Liver (tissue), 9 donors: Measurements from ENCODE around the gene CCDC8. TPM values are rescaled to one million over a fixed set of nuclear protein-coding genes. Genes with fewer than 3 reads are reported as not detected.
A peak's percentile ranks its signal among the peaks of the same experiment; 100 is the strongest.

Source experiments
- DNase-seq: peaks from one replicate; pipeline ENCODE4 v3.0.0-alpha.2; 2017; ENCODE audit warnings: low spot score
- H3K27ac ChIP-seq, 2 donors: one replicate each; pipeline ENCODE4 v1.7.0; 2013; ENCODE audit warnings: inconsistent platforms in 2 of 2, low read length in 2 of 2, control low read depth in 1 of 2, low read depth in 1 of 2, mild to moderate bottlenecking in 1 of 2
- H3K27me3 ChIP-seq, 4 donors: one replicate each; pipeline versions ENCODE4 v1.6.1 to v1.7.0; 2013; ENCODE audit warnings: low read length in 3 of 4, inconsistent platforms in 1 of 4, mild to moderate bottlenecking in 1 of 4, moderate library complexity in 1 of 4; ENCODE audit not compliant: control insufficient read depth in 4 of 4, insufficient read depth in 4 of 4
- H3K36me3 ChIP-seq, 4 donors: one replicate each; pipeline versions ENCODE4 v1.6.1 to v1.7.0; 2013; ENCODE audit warnings: low read length in 3 of 4, mild to moderate bottlenecking in 3 of 4, low read depth in 1 of 4, moderate library complexity in 1 of 4; ENCODE audit not compliant: control insufficient read depth in 4 of 4, insufficient read depth in 3 of 4
- H3K4me1 ChIP-seq, 4 donors: one replicate each; pipeline versions ENCODE4 v1.6.1 to v1.7.0; 2013; ENCODE audit warnings: low read length in 3 of 4, mild to moderate bottlenecking in 3 of 4, moderate library complexity in 1 of 4; ENCODE audit not compliant: control insufficient read depth in 4 of 4, insufficient read depth in 4 of 4
- H3K4me3 ChIP-seq, 3 donors: one replicate each; pipeline versions ENCODE4 v1.6.1 to v1.7.0; 2013; ENCODE audit warnings: low read length in 3 of 3, control low read depth in 1 of 3, low read depth in 1 of 3, mild to moderate bottlenecking in 1 of 3
- H3K9ac ChIP-seq, 2 donors: one replicate each; pipeline ENCODE4 v1.7.0; 2013; ENCODE audit warnings: low read length in 2 of 2, mild to moderate bottlenecking in 2 of 2, moderate library complexity in 2 of 2, control low read depth in 1 of 2, low read depth in 1 of 2
- H3K9me3 ChIP-seq, 4 donors: one replicate each; pipeline versions ENCODE4 v1.6.1 to v1.7.0; 2013; ENCODE audit warnings: low read length in 3 of 4; ENCODE audit not compliant: control insufficient read depth in 4 of 4
- CTCF ChIP-seq: fragments of 150-350 bp; IDR thresholded peaks from 2 replicates; pipeline ENCODE4 v1.5.1; 2017; ENCODE audit warnings: improper control_type of control experiment, low read depth, low read length; ENCODE audit not compliant: missing input control
- EGR1 ChIP-seq, 2 donors: IDR thresholded peaks; 2 replicates each; pipeline ENCODE4 v1.6.1; 2016 to 2018; ENCODE audit warnings: antibody characterized with exemption in 2 of 2, low read depth in 2 of 2
- FOXA1 ChIP-seq: IDR thresholded peaks from 2 replicates; pipeline ENCODE4 v1.6.1; 2016; ENCODE audit warnings: antibody characterized with exemption
- FOXA2 ChIP-seq: IDR thresholded peaks from 2 replicates; pipeline ENCODE4 v1.6.1; 2016; ENCODE audit warnings: antibody characterized with exemption
- GABPA ChIP-seq, 2 donors: IDR thresholded peaks in 1 of 2; conservative IDR thresholded peaks in 1 of 2; 2 replicates each; pipeline ENCODE4 v1.6.1; 2016; ENCODE audit warnings: antibody characterized with exemption in 2 of 2, mild to moderate bottlenecking in 1 of 2, moderate library complexity in 1 of 2
- HNF4A ChIP-seq, 2 donors: conservative IDR thresholded peaks; 2 replicates each; pipeline ENCODE4 v1.6.1; 2016; ENCODE audit warnings: antibody characterized with exemption in 2 of 2, mild to moderate bottlenecking in 2 of 2
- HNF4G ChIP-seq: IDR thresholded peaks from 2 replicates; pipeline ENCODE4 v1.6.1; 2016; ENCODE audit warnings: antibody characterized with exemption
- JUND ChIP-seq, 2 donors: IDR thresholded peaks; 2 replicates each; pipeline ENCODE4 v1.6.1; 2016; ENCODE audit warnings: antibody characterized with exemption in 2 of 2
- NR2F2 ChIP-seq: IDR thresholded peaks from 2 replicates; pipeline ENCODE4 v1.6.1; 2016; ENCODE audit warnings: antibody characterized with exemption
- RAD21 ChIP-seq, 2 donors: IDR thresholded peaks; 2 replicates each; pipeline ENCODE4 v1.6.1; 2016; ENCODE audit warnings: antibody characterized with exemption in 2 of 2, mild to moderate bottlenecking in 2 of 2
- RXRA ChIP-seq, 2 donors: IDR thresholded peaks; 2 replicates each; pipeline ENCODE4 v1.6.1; 2017 to 2018; ENCODE audit warnings: antibody characterized with exemption in 2 of 2, mild to moderate bottlenecking in 1 of 2
- SP1 ChIP-seq: IDR thresholded peaks from 2 replicates; pipeline ENCODE4 v1.6.1; 2018; ENCODE audit warnings: antibody characterized with exemption, mild to moderate bottlenecking
- TAF1 ChIP-seq: conservative IDR thresholded peaks from 2 replicates; pipeline ENCODE4 v1.6.1; 2016; ENCODE audit warnings: antibody characterized with exemption, mild to moderate bottlenecking
- ZBTB33 ChIP-seq: IDR thresholded peaks from 2 replicates; pipeline ENCODE4 v1.6.1; 2016; ENCODE audit warnings: antibody characterized with exemption
- WGBS: extraction: QIAGEN DNeasy Blood & Tissue Kit; methylation state at CpG from one replicate; pipeline ENCODE4 v1.1.7; 2013; 5-methylcytosine and 5-hydroxymethylcytosine counted together
- polyA plus RNA-seq, 2 donors: library from polyadenylated mRNA; stranded (reverse) in 1 of 2; unstranded in 1 of 2; fragments of 200-250 nt in 1 of 2; fragments of >200 nt in 1 of 2; fragmentation: Nextera tagmentation in 1 of 2; extraction: Ambion mirVana in 1 of 2; gene quantifications; one replicate each; pipeline versions ENCODE4 v1.2.1 to v1.2.3, GENCODE V29; 2013 to 2015
- total RNA-seq, 2 donors: library from RNA; depleted of rRNA; stranded (reverse); fragments of >200 nt; gene quantifications; one replicate each; pipeline ENCODE4 v1.2.3, GENCODE V29; 2014
- TF ChIP-seq, protein P1 (sequence below): IDR thresholded peaks from 2 replicates; pipeline ENCODE4 v1.6.1; 2016; ENCODE audit warnings: antibody characterized with exemption, mild to moderate bottlenecking
- TF ChIP-seq, protein P2 (sequence below): IDR thresholded peaks from 2 replicates; pipeline ENCODE4 v1.6.1; 2016; ENCODE audit warnings: antibody characterized with exemption
- donor health status: healthy.
- donor health status: healthy.
- donor health status: healthy.
- donor health status: healthy.
- donor health status: healthy.

CCDC8 gene
- total and polyA plus RNA-seq, 4 donors, result 0.18 to 5.9 (median 0.62) TPM

DNA sequence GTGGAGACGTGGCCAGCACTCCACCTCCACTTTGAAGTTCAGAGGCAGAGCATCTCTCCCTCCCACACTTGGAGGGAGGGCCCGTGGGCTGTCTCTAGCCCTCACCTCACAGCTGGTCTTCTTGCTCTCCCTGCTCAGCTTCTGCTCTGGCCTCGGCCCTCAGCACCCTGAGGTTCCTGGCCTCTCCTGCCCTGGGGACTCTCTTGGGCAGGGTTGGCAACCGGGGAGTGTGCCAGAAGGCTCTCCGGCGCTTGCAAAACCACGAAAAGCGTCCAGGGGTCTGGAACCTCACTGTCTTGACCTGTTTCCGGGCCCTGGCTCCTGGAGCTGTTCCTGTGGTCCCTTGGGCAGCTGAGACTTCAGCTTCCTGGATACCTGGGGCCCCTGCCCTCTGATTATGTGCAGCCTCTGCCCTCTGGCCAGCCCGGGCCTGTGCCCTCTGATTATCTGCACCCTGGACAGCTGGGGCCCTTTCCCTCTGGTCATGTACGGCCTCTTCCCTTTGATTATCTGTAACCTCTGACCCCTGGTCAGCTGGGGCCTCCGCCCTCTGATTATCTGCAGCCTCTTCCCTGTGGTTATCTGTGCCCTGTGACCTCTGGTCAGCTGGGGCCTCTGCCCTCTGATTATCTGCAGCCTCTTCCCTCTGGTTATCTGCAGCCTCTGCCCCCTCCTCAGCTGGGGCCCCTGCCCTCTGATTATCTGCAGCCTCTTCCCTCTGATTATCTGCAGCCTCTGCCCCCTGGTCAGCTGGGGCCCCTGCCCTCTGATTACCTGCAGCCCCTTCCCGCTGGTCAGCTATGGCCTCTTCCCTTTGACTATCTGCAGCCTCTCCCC is 2.1 kb downstream of the CCDC8 start:
- WGBS, result 82% methylated on average over 13 of the region's 13 CpGs
- Histone ChIP-seq H3K27me3 (peaks cover 0 to 6% (median 2%) of the 10 kb centered on the region in 4 donors), H3K9ac (no peak overlapping the region), H3K4me1 (peaks cover 2 to 11% (median 3%) of the 10 kb centered on the region in 4 donors), H3K4me3 (no peak overlapping the region), H3K9me3 (no peaks in the 10 kb centered on the region), H3K36me3 (no peaks in the 10 kb centered on the region), H3K27ac (no peak overlapping the region)
- no peak for DNase-seq
- no peak for TF ChIP-seq FOXA1
- TF ChIP-seq GABPA (IDR thresholded peaks at IDR 0.05 in 1 of 2, conservative IDR thresholded peaks at IDR 0.05 in 1 of 2), result no peak
- peak; percentile 22 for TF ChIP-seq NR2F2

GRCh38 chr19:46410205-46411087 is 2.9 kb downstream of the CCDC8 start:
- TF ChIP-seq ZBTB33 (no peak), CTCF (no peak), TAF1 (no peak), RXRA (IDR thresholded peaks at IDR 0.05) (no peak), SP1 (no peak), GABPA (IDR thresholded peaks at IDR 0.05 in 1 of 2, conservative IDR thresholded peaks at IDR 0.05 in 1 of 2) (no peak), EGR1 (IDR thresholded peaks at IDR 0.05; ENCODE audit: low read depth in 2 of 2) (no peak), FOXA2 (no peak), RAD21 (IDR thresholded peaks at IDR 0.05) (no peak), NR2F2 (no peak), HNF4G (no peak), HNF4A (conservative IDR thresholded peaks at IDR 0.05) (no peak), JUND (IDR thresholded peaks at IDR 0.05) (no peak), FOXA1 (no peak)
- TF ChIP-seq, protein P1, sequence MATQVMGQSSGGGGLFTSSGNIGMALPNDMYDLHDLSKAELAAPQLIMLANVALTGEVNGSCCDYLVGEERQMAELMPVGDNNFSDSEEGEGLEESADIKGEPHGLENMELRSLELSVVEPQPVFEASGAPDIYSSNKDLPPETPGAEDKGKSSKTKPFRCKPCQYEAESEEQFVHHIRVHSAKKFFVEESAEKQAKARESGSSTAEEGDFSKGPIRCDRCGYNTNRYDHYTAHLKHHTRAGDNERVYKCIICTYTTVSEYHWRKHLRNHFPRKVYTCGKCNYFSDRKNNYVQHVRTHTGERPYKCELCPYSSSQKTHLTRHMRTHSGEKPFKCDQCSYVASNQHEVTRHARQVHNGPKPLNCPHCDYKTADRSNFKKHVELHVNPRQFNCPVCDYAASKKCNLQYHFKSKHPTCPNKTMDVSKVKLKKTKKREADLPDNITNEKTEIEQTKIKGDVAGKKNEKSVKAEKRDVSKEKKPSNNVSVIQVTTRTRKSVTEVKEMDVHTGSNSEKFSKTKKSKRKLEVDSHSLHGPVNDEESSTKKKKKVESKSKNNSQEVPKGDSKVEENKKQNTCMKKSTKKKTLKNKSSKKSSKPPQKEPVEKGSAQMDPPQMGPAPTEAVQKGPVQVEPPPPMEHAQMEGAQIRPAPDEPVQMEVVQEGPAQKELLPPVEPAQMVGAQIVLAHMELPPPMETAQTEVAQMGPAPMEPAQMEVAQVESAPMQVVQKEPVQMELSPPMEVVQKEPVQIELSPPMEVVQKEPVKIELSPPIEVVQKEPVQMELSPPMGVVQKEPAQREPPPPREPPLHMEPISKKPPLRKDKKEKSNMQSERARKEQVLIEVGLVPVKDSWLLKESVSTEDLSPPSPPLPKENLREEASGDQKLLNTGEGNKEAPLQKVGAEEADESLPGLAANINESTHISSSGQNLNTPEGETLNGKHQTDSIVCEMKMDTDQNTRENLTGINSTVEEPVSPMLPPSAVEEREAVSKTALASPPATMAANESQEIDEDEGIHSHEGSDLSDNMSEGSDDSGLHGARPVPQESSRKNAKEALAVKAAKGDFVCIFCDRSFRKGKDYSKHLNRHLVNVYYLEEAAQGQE, result no peak
- TF ChIP-seq, protein P2, sequence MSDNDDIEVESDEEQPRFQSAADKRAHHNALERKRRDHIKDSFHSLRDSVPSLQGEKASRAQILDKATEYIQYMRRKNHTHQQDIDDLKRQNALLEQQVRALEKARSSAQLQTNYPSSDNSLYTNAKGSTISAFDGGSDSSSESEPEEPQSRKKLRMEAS, result no peak
- H3K27ac ChIP-seq, result no peak overlapping the region
- no peak for DNase-seq
- H3K27me3 ChIP-seq, result peaks cover 0 to 6% (median 2%) of the 10 kb centered on the region in 4 donors
- peaks cover 0 to 8% (median under 1%) of the 10 kb centered on the region in 4 donors for H3K4me1 ChIP-seq
- H3K36me3 ChIP-seq, result no peaks in the 10 kb centered on the region
- 89% methylated on average over 13 of the region's 13 CpGs for WGBS
- H3K9me3 ChIP-seq, result no peaks in the 10 kb centered on the region
- H3K9ac ChIP-seq, result no peak overlapping the region
- no peak overlapping the region for H3K4me3 ChIP-seq
